ENCODE data around the gene MRPL28.

GRCh38 chr16:373020-373598, 2.8 kb upstream of the MRPL28 start:
- TF ChIP-seq CTCF (IDR thresholded peaks at IDR 0.05): no peak
- no peak for TF ChIP-seq POLR2A (IDR thresholded peaks at IDR 0.05)
- no peak for TF ChIP-seq POLR2AphosphoS5 (IDR thresholded peaks at IDR 0.05)
